ENCODE results near the gene RAPGEF1.

- TF ChIP-seq POLR2A (IDR thresholded peaks at IDR 0.05) (no peak), CTCF (IDR thresholded peaks at IDR 0.05) (no peak)
Measured at GRCh38 chr9:131636593-131636992, 103.3 kb downstream of the RAPGEF1 start.

Data from testis (tissue), 2 donors.